Measurements from ENCODE around the gene MRPS15. TPM values are rescaled to one million over a fixed set of nuclear protein-coding genes. Genes with fewer than 3 reads are reported as not detected.

Gene MRPS15
- total RNA-seq, 1 experiment from 2014 or later, result 200 TPM

DNA sequence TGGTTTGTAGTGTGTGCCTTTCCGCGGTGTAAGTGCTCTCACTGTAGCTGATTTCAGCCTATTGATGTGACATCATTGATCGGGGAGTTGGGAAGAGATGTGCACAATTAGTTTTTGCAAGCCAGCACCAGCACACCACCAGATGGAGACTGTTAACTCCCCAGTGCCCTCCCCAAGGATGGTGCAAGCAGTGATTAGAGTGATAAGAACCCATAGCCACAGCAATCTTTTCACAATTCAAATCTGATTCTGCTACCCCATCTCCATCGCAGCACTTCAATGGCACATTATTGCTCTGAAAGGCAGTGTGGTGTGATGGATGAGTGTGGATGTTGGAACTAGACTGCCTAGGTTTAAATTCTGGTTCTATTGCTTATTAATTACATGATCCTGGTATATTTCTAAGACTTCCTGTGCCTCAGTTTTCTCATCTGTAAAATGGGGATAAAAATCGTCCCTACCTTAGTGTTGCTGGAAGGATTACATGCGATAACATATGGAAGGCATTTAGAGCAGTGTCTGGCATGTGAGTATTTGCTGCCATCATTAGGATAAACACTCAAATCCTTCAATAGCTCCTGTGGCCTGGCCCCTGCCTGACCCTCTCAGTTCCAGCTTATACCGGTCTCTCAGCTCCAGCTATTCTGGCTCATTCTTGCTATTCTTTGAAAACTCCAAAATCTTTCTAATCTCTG lies 11.9 kb upstream of the MRPS15 start:
- Histone ChIP-seq H3K79me2 (ENCODE audit: low read depth) (no peaks in the 10 kb centered on the region), H3K9me3 (ENCODE audit: insufficient read depth, low read depth) (no peaks in the 10 kb centered on the region), H3K4me3 (no peak overlapping the region), H3K27me3 (ENCODE audit: insufficient read depth, low read depth) (no peaks in the 10 kb centered on the region), H2AFZ (no peak overlapping the region), H4K20me1 (ENCODE audit: insufficient read depth) (no peaks in the 10 kb centered on the region), H3K9me2 (ENCODE audit: insufficient read depth) (no peaks in the 10 kb centered on the region), H3K36me3 (ENCODE audit: low read depth) (no peaks in the 10 kb centered on the region), H3K4me1 (replicated peaks; ENCODE audit: insufficient read depth) (peaks cover 18% of the 10 kb centered on the region), H3F3A (ENCODE audit: insufficient read depth, low read depth) (peaks cover 4% of the 10 kb centered on the region; the same call in 1 of the 2 replicates), H3K27ac (no peak overlapping the region), H3K4me2 (no peak overlapping the region)
- intact Hi-C loops (cut with micrococcal nuclease; ENCODE audit: unreplicated experiment), result no loop called here
- no peak for DNase-seq
- BruUV-seq (replicated peaks), result no TSS peak
- TF ChIP-seq, protein P1, sequence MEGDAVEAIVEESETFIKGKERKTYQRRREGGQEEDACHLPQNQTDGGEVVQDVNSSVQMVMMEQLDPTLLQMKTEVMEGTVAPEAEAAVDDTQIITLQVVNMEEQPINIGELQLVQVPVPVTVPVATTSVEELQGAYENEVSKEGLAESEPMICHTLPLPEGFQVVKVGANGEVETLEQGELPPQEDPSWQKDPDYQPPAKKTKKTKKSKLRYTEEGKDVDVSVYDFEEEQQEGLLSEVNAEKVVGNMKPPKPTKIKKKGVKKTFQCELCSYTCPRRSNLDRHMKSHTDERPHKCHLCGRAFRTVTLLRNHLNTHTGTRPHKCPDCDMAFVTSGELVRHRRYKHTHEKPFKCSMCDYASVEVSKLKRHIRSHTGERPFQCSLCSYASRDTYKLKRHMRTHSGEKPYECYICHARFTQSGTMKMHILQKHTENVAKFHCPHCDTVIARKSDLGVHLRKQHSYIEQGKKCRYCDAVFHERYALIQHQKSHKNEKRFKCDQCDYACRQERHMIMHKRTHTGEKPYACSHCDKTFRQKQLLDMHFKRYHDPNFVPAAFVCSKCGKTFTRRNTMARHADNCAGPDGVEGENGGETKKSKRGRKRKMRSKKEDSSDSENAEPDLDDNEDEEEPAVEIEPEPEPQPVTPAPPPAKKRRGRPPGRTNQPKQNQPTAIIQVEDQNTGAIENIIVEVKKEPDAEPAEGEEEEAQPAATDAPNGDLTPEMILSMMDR (conservative IDR thresholded peaks at IDR 0.05), result no peak
- no peak for TF ChIP-seq EZH2 (IDR thresholded peaks at IDR 0.05; ENCODE audit: low read depth)
- POLR2A ChIA-PET (ENCODE audit: unreplicated experiment), result no interaction called here
- CTCF ChIA-PET, result interaction anchor here (0.7 kb wide), 1 partner anchor 234 kb away, joined by 3 read pairs; no protein-coding TSS in a partner anchor

DNA sequence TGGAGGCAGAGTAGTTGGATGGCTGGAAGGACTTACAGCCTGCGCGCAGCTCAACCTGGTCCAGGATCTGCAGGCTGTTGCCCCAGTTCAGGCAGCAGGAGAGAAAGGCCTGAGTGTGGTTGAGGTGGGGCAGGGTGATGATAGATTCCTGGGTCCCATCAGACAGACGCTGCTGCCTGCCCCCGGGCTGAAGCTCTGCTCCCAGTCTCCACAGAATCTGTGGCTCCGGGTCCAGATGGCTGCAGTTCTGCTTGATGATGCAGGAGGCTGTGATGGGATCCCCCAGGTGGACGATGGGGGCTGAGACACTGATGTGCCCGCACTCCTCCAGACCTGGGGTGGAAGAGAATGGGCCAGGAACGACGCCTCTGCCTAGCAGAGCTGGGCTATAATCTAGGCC lies 11.2 kb upstream of the MRPS15 start:
- Histone ChIP-seq H3K9me2 (ENCODE audit: insufficient read depth) (no peaks in the 10 kb centered on the region), H3K4me2 (no peak overlapping the region), H3K9me3 (ENCODE audit: insufficient read depth, low read depth) (no peaks in the 10 kb centered on the region), H4K20me1 (ENCODE audit: insufficient read depth) (no peaks in the 10 kb centered on the region), H3K36me3 (ENCODE audit: low read depth) (no peaks in the 10 kb centered on the region), H3K4me3 (no peak overlapping the region), H3F3A (ENCODE audit: insufficient read depth, low read depth) (peaks cover 4% of the 10 kb centered on the region; the same call in 1 of the 2 replicates), H3K27me3 (ENCODE audit: insufficient read depth, low read depth) (no peaks in the 10 kb centered on the region), H3K4me1 (replicated peaks; ENCODE audit: insufficient read depth) (peaks cover 18% of the 10 kb centered on the region), H2AFZ (no peak overlapping the region), H3K27ac (no peak overlapping the region), H3K79me2 (ENCODE audit: low read depth) (no peaks in the 10 kb centered on the region)
- no peak for DNase-seq
- intact Hi-C loops (cut with micrococcal nuclease; ENCODE audit: unreplicated experiment), result no loop called here
- TF ChIP-seq, protein P1 (conservative IDR thresholded peaks at IDR 0.05), result no peak
- no peak for TF ChIP-seq EZH2 (IDR thresholded peaks at IDR 0.05; ENCODE audit: low read depth)
- CTCF ChIA-PET, result no interaction called here
- POLR2A ChIA-PET (ENCODE audit: unreplicated experiment), result no interaction called here
- BruUV-seq (replicated peaks), result no TSS peak

DNA sequence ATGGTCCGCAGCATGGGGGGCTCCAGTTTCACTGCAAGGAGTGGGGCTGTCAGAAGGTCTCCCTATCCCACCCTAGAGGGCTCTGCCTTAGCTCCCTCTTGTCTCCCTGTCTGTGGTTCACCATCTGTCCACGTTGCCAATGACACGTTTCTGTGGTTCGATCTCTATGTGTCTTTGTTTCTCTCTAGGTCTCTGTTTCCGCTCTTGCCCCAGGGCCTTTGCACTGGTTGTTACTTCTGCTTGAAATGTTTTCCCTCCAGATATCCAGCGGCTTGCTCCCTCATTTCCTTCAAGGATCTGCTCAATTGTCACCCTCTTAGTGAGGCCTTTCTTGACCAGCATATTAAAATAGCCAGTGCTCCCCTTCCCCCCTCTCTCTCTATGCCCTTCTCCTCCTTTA lies 8.5 kb upstream of the MRPS15 start:
- no peaks in the 10 kb centered on the region for H4K20me1 ChIP-seq (ENCODE audit: insufficient read depth)
- no peaks in the 10 kb centered on the region for H3K9me3 ChIP-seq (ENCODE audit: insufficient read depth, low read depth)
- no TSS peak for BruUV-seq (replicated peaks)
- no peak for TF ChIP-seq EZH2 (IDR thresholded peaks at IDR 0.05; ENCODE audit: low read depth)
- TF ChIP-seq, protein P1 (conservative IDR thresholded peaks at IDR 0.05), result no peak
- no peaks in the 10 kb centered on the region for H3K27me3 ChIP-seq (ENCODE audit: insufficient read depth, low read depth)
- ChIA-PET CTCF (no interaction called here), POLR2A (ENCODE audit: unreplicated experiment) (no interaction called here)
- no peaks in the 10 kb centered on the region for H3K9me2 ChIP-seq (ENCODE audit: insufficient read depth)
- H3K4me3 ChIP-seq, result no peak overlapping the region
- H3F3A ChIP-seq (ENCODE audit: insufficient read depth, low read depth), result peaks cover 4% of the 10 kb centered on the region; the same call in 1 of the 2 replicates
- H3K36me3 ChIP-seq (ENCODE audit: low read depth), result no peaks in the 10 kb centered on the region
- H3K27ac ChIP-seq, result no peak overlapping the region
- H2AFZ ChIP-seq, result no peak overlapping the region
- no peaks in the 10 kb centered on the region for H3K79me2 ChIP-seq (ENCODE audit: low read depth)
- H3K4me2 ChIP-seq, result no peak overlapping the region
- intact Hi-C loops (cut with micrococcal nuclease; ENCODE audit: unreplicated experiment), result no loop called here
- 0 out of 2 replicates have a peak, but pooled peaks cover 8% of the 10 kb centered on the region for H3K4me1 ChIP-seq (replicated peaks; ENCODE audit: insufficient read depth)
- no peak for DNase-seq

Measured in PC-9 (cell line).